ENCODE results near the gene LMX1A.

The LMX1A gene

DNA sequence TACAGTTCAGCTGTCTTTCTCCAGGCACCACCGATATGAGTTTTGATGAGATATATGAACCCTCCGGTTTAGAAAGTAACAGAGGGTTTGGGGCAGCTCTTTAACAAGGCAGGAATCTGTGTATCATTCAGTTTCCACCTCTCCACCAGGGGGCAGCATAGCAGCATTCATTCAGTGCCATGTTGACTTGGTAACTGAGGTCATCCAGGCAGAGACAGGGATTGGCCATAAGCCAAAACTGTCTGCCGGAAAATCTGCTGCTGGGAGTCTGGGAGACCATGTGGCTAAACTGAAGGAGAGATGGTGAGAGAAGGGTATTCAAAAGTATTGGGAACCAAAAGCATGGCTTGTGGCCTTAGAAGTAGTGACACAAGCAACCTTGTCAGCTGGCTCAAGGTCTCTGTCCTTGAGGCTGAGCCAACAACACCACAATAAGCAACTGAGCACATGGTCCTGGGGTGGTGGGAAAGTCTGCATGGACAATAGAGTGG, 98.5 kb downstream of the LMX1A start:
- DNase-seq: peak; percentile 95 to 96

DNA sequence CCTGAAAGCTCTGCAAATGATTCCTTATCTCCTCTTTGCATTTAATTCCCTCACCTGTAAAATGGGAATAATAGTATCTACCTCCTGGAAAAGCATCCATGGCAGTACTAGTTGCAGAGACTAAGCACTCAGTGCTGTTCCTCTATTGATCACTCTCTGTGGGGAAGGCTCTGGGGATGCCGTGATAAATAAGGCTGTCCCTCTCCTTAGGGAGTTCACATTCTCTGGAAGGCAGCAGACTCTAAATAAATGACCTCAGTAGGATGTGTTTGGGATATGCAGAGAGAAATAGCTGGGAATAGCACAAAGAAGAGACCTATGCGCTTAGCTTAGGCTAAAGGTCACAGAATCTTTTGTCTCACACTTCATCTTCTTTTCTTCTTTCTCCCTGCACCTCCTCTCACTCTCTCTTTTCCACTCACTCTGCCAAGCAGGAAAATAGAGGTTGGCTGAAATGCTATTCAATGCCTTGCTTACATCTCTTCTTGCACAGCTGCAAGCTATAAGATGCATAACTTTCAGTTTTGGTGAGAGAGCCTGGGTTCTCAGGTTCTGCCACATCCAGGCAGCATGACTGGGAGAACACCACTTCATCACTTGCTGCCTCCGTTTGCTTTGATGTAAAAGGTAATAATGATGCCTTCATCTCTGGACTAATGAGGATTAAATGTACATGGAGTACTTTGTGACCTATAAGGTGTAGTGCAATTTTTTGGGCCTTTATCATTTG, 101.5 kb downstream of the LMX1A start:
- no peak for DNase-seq

DNA sequence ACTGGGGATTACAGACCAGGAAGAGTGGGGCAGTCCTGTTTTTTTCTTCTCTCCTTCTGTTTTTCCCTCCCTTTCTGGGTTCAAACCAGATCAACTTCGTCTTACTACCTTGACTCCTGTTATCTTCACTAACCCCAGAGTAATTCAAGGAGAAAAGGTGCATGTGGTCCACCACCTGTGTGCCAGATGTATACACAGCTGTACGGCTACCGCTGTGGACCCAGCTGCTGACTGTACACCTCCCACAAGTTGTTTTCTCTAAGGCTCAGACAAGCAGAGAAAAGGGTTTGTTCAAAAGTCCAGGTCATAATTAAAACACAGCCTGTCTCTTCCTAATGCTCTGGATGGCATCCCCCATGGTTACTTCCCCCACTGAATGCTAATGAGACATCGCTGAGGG, 102.1 kb downstream of the LMX1A start:
- DNase-seq: no peak

DNA sequence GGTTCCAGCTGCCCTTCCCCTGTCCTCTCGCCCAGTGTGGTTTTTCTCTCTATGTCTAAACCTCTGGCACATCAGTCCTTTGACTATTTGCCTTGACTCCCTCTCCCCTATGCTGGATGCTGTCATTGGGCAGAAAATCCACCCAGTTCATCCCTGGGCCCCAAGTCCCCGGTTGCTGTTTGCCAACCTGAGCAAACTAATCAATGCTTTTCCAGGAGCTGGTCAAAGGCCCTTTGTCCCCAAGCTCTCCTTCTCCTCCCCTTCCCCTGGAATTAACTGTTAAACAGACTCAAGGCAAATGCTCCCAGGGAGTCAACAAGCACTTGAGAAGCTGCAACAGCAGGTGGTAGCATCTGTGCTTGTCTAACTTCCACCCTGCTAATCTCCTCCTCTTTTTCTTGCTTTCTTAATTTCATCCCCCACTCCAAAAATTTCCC, 102.7 kb downstream of the LMX1A start:
- DNase-seq: no peak

DNA sequence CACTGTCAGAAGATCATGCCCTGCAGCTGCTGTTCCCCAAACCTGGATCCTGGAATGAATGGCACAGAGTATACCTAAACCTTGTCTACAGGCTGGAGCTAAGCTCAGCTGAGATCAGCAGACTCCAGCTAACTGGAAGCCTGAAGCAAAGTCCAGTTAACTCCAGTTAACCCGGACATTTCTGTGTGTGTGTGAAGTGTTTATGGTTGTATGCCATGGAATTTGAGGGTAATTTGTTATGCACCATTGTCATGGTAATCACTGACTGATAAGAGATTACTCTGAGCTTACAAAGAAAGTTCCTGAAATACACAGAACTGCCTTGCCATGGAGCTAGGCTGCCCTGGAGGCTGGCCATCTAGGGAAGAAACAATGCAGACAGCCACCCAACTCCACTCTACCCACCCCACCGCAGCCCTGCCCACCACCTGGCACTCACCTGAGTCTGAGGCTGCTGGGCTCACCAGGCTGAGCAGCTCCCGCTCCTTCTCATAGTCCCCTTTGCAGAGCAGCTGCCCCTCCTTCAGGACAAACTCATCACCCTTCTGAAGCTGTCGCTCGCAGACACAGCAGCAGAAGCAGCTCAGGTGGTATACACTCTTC, 107.4 kb downstream of the LMX1A start:
- DNase-seq: no peak

DNA sequence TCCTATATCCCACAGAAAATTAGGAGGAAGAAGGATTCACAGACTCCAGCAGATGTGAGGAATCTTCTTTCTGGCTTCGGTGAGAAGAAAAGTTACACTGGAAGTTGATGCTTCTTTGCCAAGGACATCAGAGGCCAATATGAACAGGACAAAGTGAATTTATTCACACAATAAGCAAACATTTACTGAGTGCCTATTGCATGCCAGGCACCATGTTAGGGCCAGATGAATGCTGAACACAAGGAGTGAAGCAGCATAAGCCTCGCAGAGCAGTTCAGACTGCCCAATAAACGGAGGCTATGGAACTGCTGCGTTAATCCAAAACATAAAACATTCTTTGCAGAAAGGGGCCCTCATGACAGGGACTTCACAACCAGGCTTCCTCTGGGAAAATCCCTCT, 114.6 kb downstream of the LMX1A start:
- DNase-seq: no peak

DNA sequence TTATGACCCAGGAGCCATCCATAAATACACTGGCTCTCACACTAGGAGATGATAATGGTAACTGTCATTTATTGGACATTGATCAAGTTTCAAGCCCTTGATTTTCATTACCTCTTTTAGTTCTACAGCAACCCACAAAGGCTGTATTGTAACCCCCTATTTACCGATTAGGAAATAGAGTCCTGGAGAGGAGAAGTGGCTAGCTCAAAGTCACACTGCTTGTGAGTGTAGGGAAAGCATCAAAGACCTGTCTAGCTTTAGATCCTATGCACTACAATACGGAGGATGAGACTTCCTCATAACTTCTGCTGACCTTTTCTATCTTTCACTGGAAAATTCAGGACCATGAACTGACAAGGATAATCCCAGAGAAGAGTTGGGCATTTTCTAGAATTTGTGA, 115.2 kb downstream of the LMX1A start:
- DNase-seq: no peak

DNA sequence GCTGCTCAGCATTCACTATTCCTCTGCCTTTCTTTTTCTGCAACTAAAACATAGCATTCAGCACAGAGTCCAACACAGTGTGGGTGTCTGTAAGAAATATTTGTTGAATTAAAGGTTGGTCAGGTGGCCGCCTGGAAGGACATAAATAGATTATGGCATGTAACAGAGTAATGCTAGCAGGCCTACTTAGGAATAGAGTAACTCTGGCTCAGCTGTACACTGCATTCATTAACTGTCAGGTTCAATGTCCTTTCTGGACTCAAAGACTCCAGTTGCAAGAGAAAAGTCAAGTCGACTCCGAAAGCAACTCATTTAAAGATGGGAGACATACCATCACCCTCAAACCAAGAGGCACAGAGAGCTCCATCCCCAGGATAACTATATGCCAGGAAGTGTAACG, 116.0 kb downstream of the LMX1A start:
- no peak for DNase-seq

DNA sequence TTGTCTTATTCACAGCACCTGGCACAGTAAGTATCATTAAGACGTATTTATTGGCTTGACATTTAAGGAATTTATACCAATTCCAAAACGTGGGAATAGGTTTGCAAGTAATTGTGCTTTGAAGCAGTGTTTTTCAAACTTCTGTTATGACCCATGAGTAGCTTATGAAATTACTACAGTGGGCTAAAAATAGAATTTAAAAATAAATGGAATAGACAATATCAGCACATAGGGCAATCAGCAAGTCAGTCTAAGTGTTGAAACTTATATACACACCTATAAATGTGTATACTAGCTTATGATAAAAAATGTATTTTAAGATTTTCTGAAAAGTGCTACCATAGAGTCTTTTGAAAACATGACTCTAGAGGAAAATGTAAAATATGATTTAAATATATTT, 116.6 kb downstream of the LMX1A start:
- no peak for DNase-seq

DNA sequence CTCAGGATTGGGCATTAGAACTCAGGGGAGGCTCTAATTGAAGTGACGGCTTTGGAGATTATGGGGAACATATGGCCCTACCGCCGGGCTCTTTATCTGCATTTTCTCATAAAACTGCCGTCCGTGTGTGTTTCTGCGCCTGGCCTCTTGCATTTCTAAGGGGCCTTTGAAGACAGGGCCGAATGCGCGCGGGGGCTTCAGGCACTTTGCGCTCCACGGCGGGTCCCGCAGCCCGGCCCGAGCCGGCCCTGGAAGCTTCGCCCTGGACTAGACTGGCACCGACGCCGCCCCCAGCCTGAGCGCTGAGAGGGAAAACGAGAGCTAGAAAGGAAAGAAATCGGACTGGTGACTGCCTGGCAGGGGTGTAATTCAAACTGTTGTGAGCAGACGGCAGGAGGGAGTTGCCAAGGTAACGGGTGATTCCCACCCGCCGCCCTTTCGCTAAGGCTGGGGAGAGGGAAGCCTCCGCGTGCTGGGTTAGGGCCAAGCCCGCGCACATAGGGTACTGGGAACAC, 120.7 kb downstream of the LMX1A start:
- no peak for DNase-seq

DNA sequence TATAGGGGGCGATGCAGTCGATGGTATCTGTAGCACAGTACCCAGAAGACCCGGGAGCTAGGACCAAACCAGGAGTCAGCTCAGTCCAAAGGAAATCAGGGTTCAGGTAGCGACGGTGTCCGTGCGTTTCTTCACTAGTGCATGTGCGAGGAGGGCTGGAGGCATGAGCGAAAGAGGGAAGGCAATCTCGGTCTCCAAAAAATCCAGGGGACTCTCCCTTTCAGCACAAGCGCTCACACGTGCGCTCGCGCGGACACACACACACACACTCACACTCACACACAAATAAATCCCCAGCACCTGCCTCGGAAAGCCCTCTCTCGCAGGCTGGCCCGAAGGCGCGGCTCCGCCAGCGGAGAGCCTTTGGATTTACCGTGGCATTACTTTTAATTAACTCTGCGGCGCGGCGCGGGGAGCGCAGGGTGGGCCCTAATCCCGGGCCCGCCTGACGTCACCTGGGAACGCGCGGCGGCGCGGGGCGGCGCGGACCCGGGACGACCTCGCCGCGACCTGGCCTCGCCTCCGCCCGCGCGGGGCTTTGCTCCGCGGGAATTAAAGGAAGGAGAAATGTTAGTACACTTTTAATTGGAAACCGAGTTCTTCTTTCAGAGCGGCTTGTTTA, 121.2 kb downstream of the LMX1A start:
- no peak for DNase-seq

DNA sequence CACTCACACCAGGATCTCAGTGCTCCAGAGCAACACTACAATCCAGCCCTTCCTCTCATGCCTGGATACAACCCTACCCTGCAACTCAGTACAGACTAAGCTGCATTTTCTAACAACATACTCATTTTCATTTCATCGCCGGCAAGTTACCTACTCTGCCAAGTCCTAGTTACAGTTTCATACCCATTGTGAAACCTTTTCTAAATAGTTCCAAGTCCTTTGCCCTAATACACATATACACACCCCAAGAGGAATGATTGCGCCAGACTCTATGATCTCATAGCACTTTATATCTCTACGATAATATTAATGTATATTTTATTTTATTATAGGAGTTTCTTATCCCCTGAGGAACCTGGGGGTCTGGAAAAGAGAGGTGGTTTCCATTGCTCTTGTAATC, 122.4 kb downstream of the LMX1A start:
- no peak for DNase-seq

DNA sequence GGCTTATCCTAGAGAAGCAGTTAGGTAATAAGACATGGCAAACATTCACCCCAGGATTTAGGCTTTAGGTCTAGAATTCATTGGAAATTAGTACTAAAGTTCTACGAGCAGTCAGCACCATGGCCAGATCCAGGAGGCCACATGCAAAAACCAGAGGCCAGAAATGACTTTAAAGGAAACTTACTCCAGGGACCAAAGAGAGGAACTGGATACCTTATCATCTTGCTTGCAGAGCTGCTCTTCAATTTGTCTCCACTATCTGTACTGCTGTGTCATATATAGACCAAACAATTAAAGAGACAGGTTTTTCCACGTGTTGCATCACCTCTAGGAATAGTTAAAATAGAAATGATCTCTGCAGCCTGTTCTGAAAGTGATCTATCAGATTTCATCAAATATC, 127.8 kb downstream of the LMX1A start:
- DNase-seq: no peak

DNA sequence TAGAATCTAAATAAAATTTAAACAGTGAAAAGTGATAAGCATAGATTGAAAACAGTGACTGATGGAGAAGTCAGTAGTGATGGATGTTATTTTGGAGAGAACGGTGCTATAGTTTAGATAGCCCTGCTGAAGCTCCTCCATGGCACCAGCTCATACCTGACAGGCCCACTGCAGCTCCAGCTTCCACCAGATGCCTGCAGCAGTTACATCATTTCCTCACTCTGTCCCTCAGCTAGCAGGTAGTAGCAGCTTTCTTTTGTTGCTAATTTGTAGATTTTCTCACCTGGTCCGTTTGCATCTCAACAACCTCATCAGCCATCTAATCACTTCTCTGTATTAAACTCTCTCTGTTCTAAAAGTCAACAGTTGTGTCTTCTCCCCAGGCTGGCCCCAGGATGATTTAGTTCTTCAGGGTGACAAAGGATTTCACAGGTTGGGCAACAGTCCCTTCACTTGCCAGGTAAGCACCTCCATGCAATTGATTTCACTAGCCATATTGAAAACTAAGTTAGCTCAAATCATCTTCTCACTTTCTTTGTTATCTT, 128.3 kb downstream of the LMX1A start:
- no peak for DNase-seq

DNA sequence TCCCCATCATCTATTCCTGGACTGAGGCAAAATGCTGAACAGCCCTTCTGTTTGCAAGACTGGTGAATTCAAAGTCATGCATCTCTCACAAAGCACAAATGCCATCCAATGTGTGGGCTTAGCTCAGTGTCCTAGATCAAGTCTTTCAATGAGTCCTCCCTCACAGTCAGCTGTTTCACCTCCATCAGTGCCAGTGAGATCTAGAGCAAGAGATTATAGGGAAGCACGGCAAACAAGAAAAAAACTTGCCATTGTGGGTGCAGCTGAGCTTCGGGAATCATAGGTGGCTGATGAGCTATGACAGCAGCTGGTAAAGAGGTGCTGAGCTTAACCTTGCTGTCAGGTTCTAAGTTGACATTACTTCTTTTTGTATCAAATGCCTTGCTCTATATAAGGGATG, 130.2 kb downstream of the LMX1A start:
- no peak for DNase-seq

DNA sequence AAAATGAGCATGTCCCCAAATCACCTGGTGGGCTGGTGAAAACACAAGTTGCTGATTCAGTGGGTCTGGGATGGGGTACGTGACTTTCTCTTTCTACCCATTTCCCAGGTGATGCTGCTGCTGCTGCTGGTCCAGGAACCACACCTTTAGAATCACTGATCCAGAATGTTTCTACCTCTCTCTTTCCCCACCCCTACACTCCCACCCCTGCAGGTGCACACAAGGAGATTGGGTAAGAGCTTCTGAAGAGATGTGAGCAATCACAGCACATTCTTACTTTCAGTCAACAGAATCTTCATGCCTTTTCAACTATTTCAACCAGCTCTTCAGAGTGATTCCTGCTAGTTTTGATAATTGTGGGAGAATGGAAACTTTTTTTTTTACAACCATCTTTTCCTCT, 130.9 kb downstream of the LMX1A start:
- DNase-seq: no peak

DNA sequence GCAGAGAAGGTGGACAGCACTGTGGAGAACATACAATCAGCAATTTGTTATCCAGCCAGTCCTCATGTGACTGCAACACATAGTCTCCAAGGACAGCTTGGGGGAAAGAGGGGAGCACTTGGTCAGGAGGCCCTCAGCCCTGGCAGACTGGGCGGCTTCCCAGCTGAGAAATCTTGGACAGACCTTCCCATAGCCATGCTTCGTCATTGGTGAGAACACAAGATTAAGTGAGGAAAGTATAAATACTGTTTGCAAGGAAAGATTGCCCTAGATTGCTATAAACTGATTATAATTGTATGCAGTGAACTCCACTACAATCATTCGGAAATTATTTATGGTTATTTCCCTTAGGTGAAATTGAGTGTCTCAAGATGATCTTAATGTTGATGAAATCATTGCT, 131.5 kb downstream of the LMX1A start:
- no peak for DNase-seq

DNA sequence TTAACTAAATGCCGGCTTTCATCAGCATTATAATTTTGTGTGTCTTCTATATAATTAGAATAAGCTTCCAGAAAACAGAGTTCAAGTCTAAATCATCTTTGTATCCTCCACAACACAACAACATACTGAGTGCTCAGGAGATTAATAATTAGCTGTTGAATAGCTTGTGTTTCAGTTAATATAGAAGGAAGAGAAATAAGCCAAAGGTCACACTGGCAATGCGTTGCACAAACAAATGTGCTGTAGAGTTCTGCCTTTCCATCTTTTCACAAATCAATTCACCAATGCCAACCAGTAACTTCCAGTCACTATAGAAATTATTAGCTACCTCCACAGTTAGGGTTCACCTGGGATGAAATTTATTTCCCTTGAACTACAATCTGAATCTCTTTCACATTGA, 132.0 kb downstream of the LMX1A start:
- DNase-seq: no peak

DNA sequence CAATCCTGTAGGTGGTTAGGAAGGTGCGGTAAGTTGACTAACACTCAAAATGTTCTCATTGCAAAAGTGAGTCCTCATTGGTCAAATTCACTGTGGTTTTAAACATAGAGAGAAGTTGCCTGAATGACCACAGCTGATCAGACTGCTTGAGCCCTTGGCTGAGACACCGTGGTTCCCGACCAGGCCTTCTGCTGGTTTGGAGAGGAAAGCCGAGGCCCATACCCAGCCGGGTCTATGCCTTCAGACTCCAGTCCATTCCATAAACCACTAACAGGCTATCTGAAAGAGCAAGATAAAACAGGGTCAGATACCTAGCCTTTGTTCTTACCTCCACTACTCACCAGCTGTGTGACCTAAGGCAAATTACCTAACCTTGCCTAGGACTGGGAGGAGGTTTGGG, 133.9 kb downstream of the LMX1A start:
- no peak for DNase-seq

DNA sequence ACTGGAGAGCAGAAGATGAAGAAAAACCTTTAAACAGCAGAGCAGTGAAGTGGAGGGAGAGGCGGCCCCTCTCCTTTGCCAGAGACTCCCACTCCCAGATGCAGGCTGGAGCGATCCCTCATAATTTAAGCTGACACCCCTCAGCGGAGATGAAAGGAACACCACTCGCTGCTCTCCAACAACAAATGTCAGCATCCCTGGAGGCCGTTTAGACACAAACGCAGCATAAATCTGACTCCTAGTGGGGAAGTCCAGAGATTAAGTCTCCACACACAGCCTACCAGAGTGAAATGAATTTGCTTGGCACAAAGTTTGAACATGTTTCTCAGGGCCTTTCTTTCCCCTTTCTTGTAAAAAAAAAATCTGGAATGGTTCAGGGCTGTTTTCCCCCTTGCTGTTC, 137.8 kb downstream of the LMX1A start:
- no peak for DNase-seq

DNA sequence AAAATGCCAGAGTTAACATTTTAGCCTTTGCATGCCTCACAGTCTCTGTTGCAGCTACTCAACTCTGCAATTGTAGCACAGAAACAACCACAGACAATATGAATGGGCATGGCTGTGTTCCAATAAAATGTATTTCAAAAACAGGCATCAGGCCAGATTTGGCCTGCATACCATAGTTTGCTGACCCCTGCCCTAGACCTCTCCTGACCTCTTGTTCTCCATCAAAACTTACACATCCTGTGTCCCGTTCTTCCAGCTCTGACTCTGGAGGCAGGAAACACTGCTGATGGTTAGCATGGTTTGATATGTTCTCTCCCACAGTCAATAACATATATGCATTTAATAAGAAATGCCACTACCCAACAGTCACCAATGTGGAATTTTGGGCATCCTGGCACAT, 138.6 kb downstream of the LMX1A start:
- no peak for DNase-seq

DNA sequence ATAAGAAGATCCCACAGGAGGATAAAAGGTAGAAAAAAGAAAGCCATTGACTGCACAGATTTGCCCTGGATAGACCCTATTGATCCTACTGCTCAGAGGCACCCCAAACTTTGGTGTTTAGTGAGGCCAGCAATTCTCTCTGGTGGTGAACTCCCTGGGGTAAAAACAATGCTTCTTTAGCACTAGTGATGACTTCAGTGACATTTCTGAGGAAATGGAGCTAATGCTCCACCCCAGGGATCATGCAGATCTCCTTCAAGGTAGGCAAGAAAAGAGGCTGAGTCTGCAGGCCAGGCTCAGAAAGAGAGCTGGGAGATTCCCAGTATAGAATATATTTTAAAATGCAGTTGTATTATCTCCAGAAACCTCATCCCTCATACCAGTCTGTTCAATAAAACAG, 140.3 kb downstream of the LMX1A start:
- no peak for DNase-seq

DNA sequence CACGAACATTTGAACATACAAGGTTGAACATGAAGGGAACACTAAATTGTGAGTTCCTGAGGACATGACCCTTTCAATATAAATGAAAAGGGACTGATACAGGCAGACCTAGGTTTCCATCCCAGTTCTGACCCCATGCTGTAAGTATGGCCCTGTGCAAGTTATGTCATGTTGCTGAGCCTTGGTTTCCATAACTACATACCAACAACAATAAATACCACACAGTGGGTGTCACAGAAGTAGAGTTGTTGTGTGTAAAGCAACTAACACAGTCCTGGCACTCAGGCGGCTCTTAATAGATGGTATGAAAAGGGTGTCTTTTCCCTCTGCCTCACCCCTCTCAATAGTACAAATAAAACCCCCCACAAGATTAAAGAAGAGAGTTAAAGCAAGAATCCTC, 140.8 kb downstream of the LMX1A start:
- no peak for DNase-seq

DNA sequence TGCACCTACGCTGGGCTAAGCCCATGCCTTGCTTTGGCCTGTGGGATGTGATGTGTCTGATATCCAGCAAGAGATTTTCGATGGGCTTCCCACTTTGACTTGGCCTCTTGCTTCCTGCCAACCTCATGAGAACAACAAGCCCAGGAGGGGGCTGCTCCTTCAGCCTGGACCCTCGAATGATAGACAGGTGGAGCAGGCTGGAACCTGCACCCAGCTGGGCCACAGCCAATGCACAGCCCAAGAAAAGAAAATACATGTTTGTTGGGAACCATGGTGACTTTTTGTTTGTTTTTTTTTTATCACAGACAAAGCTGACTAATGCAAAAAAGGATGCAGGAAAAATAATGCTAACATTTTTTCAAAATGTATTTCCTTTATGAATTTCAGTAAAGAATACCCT, 144.3 kb downstream of the LMX1A start:
- no peak for DNase-seq

Data from NCI-H187 (cell line).